ENCODE measurements around the gene CENPV. TPM values are rescaled to one million over a fixed set of nuclear protein-coding genes. Genes with fewer than 3 reads are reported as not detected.

Gene CENPV
- total and polyA plus RNA-seq, 2 experiments from 2014 or later, result 40.4 to 52.4 TPM

DNA sequence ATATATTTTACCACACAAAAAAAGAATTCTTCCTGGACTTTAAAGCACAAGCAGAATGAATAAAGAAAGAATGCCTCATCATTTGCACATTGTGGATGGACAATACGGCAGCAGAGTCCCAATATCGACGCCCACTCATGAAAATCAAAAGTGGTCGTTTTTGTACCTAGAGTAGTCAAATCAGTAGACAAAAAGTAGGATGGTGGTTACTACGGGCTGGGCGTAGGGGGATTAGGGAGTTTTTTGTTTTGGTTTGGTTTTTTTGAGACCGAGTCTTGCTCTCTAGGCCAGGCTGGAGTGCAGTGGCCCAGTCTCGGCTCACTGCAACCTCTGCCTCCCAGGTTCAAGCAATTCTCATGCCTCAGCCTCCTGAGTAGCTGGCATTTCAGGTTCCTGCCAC lies 8.6 kb upstream of the CENPV start:
- H3K79me2 ChIP-seq, result no peaks in the 10 kb centered on the region
- no peaks in the 10 kb centered on the region for H3K36me3 ChIP-seq (replicated peaks; ENCODE audit: insufficient read depth, low read depth)
- H3K9me2 ChIP-seq (replicated peaks; ENCODE audit: insufficient read depth), result no peaks in the 10 kb centered on the region
- no peaks in the 10 kb centered on the region for H3K9me3 ChIP-seq (ENCODE audit: low read depth)
- H3K27ac ChIP-seq, result no peak overlapping the region
- no peak overlapping the region for H3K4me3 ChIP-seq
- no peaks in the 10 kb centered on the region for H4K20me1 ChIP-seq (ENCODE audit: insufficient read depth, poor library complexity, severe bottlenecking)
- no peak overlapping the region for H2AFZ ChIP-seq
- 91% methylated on average over 8 of the region's 8 CpGs for WGBS (ENCODE audit: low lambda C conversion rate, missing lambda C conversion rate)
- H3K4me1 ChIP-seq (ENCODE audit: insufficient read depth), result no peaks in the 10 kb centered on the region
- H3K27me3 ChIP-seq, result no peaks in the 10 kb centered on the region
- no peak overlapping the region for H3K4me2 ChIP-seq
- TF ChIP-seq EZH2phosphoT487 (IDR thresholded peaks at IDR 0.05; ENCODE audit: low read depth, severe bottlenecking, unreplicated experiment) (no peak), CTCF (IDR thresholded peaks at IDR 0.05; ENCODE audit: poor library complexity) (no peak), EZH2 (IDR thresholded peaks at IDR 0.05; ENCODE audit: borderline replicate concordance) (no peak)
- DNase-seq (ENCODE audit: low spot score), result no peak

DNA sequence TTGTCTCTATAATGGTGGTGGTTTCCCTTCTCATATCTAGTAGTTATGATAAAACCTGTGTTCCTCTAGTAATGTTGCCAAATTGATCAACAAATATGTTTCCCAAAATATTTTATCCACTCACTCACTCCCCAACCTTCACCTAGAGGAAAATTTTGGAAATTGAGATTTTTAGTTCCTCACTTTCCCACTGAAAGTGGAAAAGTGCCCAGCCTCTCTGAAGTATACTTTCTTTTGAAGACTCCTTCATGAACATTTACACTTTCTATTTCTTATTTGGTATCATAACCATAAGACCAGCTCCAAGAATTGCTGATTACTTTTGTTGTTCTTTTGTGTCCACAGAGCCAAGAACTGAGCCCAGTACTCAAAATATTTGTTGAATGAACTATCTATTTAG lies 5.1 kb upstream of the CENPV start:
- no peaks in the 10 kb centered on the region for H3K9me3 ChIP-seq (ENCODE audit: low read depth)
- TF ChIP-seq EZH2 (IDR thresholded peaks at IDR 0.05; ENCODE audit: borderline replicate concordance), result no peak
- TF ChIP-seq EZH2phosphoT487 (IDR thresholded peaks at IDR 0.05; ENCODE audit: low read depth, severe bottlenecking, unreplicated experiment), result no peak
- TF ChIP-seq CTCF (IDR thresholded peaks at IDR 0.05; ENCODE audit: poor library complexity), result no peak
- no peaks in the 10 kb centered on the region for H3K4me1 ChIP-seq (ENCODE audit: insufficient read depth)
- H3K27me3 ChIP-seq, result no peaks in the 10 kb centered on the region
- no peaks in the 10 kb centered on the region for H4K20me1 ChIP-seq (ENCODE audit: insufficient read depth, poor library complexity, severe bottlenecking)
- no peak overlapping the region for H3K4me3 ChIP-seq
- no peak for DNase-seq (ENCODE audit: low spot score)
- H3K9me2 ChIP-seq (replicated peaks; ENCODE audit: insufficient read depth), result no peaks in the 10 kb centered on the region
- no peaks in the 10 kb centered on the region for H3K79me2 ChIP-seq
- H3K4me2 ChIP-seq, result no peak overlapping the region
- H2AFZ ChIP-seq, result no peak overlapping the region
- no peak overlapping the region for H3K27ac ChIP-seq
- H3K36me3 ChIP-seq (replicated peaks; ENCODE audit: insufficient read depth, low read depth), result no peaks in the 10 kb centered on the region

DNA sequence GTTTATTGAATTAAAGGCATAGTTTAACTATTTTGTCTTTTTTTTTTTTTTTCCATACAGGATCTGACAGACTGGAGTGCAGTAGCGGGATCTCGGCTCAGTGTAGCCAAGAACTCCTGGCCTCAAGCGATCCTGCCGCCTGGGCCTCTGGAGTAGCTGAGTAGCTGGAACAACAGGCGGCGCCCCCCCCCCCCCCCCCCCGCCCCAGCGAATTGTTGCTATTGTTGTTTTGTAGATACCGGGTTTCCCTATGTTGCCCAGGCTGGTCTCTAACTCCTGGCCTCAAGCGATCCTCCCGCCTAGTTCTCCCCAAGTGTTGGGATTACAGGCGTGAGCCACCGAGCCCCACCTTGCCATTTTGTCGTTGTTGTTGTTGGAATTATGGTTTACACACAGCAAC lies 1.3 kb upstream of the CENPV start:
- Histone ChIP-seq H3K79me2 (peaks cover 29% of the 10 kb centered on the region), H3K4me1 (ENCODE audit: insufficient read depth) (no peaks in the 10 kb centered on the region), H3K4me2 (no peak overlapping the region), H3K9me2 (replicated peaks; ENCODE audit: insufficient read depth) (no peaks in the 10 kb centered on the region), H3K27me3 (no peaks in the 10 kb centered on the region), H4K20me1 (ENCODE audit: insufficient read depth, poor library complexity, severe bottlenecking) (peaks cover 3% of the 10 kb centered on the region), H3K9me3 (ENCODE audit: low read depth) (no peaks in the 10 kb centered on the region), H3K36me3 (replicated peaks; ENCODE audit: insufficient read depth, low read depth) (no peaks in the 10 kb centered on the region), H3K4me3 (no peak overlapping the region), H2AFZ (no peak overlapping the region), H3K27ac (no peak overlapping the region)
- 88% methylated on average over 12 of the region's 14 CpGs for WGBS (ENCODE audit: low lambda C conversion rate, missing lambda C conversion rate)
- DNase-seq (ENCODE audit: low spot score), result no peak
- TF ChIP-seq EZH2phosphoT487 (IDR thresholded peaks at IDR 0.05; ENCODE audit: low read depth, severe bottlenecking, unreplicated experiment), result no peak
- no peak for TF ChIP-seq EZH2 (IDR thresholded peaks at IDR 0.05; ENCODE audit: borderline replicate concordance)
- TF ChIP-seq CTCF (IDR thresholded peaks at IDR 0.05; ENCODE audit: poor library complexity), result no peak
